K562 (cell line): ENCODE results near the gene KRAS. TPM values are rescaled to one million over a fixed set of nuclear protein-coding genes. Genes with fewer than 3 reads are reported as not detected.

Experiments
- CREB3 ChIP-seq: fragments of 450-650 bp; conservative IDR thresholded peaks from 2 replicates; pipeline ENCODE4 v1.6.1; 2016; ENCODE audit warnings: missing genetic modification characterization, low read depth, mild to moderate bottlenecking, missing compliant biosample characterization, moderate library complexity
- E2F8 ChIP-seq: fragments of 450-650 bp; IDR thresholded peaks from 2 replicates; pipeline ENCODE4 v1.7.1; 2018; ENCODE audit warnings: mild to moderate bottlenecking, low read depth; ENCODE audit not compliant: partially characterized antibody
- FOXM1 ChIP-seq, 2 experiments: fragments of 450-650 bp in 1 of 2; sonication (generic) in 1 of 2; formaldehyde crosslinking in 1 of 2; IDR thresholded peaks; 2 replicates each; pipeline versions ENCODE4 v1.6.1 to v1.9.0; 2017 to 2022; ENCODE audit warnings: low read depth in 2 of 2, mild to moderate bottlenecking in 2 of 2, missing genetic modification reagents in 1 of 2, moderate library complexity in 1 of 2
- HNRNPK ChIP-seq: fragments of 200-400 bp; formaldehyde crosslinking; IDR thresholded peaks from one replicate; pipeline ENCODE4 v1.6.1; 2018; ENCODE audit warnings: mild to moderate bottlenecking, low read depth, low read length; ENCODE audit not compliant: poor library complexity, severe bottlenecking
- SMARCA5 ChIP-seq: fragments of 450-650 bp; IDR thresholded peaks from 2 replicates; pipeline ENCODE4 v1.6.1; 2016
- ZNF165 ChIP-seq: fragments of 250-450 bp; sonication (Bioruptor Pico); IDR thresholded peaks from 2 replicates; pipeline ENCODE4 v1.4.0; 2020; ENCODE audit warnings: borderline replicate concordance
- polyA plus RNA-seq, 8 experiments: library from polyadenylated mRNA; depleted of rRNA in 4 of 8; stranded (reverse) in 5 of 8; unstranded in 3 of 8; fragments of >200 nt; fragmentation: Nextera tagmentation in 2 of 8; fragmentation: Illumina TruSeq in 1 of 8; extraction: Ambion mirVana in 2 of 8; extraction: Trizol in 1 of 8; gene quantifications; 2 replicates each; pipeline versions ENCODE4 v1.2.1 to v1.2.3, GENCODE V29; 2011 to 2014; ENCODE audit warnings: inconsistent platforms in 1 of 8, missing spikeins in 1 of 8
- total RNA-seq, 7 experiments: library from RNA; depleted of rRNA in 6 of 7; stranded (reverse); fragments of >200 nt in 6 of 7; fragmentation: Illumina TruSeq in 2 of 7; extraction: Trizol in 2 of 7; gene quantifications; 2 replicates each; pipeline versions ENCODE4 v1.2.1 to v1.2.3, GENCODE V29; 2011 to 2021; ENCODE audit warnings: low replicate concordance in 1 of 7
- TF ChIP-seq, protein P1 (sequence below): fragments of 200-600 bp; sonication (generic); IDR thresholded peaks from one replicate; pipeline ENCODE4 v1.6.1; 2012; ENCODE audit warnings: mild to moderate bottlenecking, low read depth, low read length, inconsistent platforms
- TF ChIP-seq, protein P2 (sequence below): fragments of 450-650 bp; IDR thresholded peaks from 2 replicates; pipeline ENCODE4 v1.6.1; 2016

The KRAS gene
- total and polyA plus RNA-seq, 9 of the 15 experiments (the other 6 are each of a cell fraction or from before 2014, with no cell fraction given), result 7.2 to 21.2 (median 12.7) TPM

DNA sequence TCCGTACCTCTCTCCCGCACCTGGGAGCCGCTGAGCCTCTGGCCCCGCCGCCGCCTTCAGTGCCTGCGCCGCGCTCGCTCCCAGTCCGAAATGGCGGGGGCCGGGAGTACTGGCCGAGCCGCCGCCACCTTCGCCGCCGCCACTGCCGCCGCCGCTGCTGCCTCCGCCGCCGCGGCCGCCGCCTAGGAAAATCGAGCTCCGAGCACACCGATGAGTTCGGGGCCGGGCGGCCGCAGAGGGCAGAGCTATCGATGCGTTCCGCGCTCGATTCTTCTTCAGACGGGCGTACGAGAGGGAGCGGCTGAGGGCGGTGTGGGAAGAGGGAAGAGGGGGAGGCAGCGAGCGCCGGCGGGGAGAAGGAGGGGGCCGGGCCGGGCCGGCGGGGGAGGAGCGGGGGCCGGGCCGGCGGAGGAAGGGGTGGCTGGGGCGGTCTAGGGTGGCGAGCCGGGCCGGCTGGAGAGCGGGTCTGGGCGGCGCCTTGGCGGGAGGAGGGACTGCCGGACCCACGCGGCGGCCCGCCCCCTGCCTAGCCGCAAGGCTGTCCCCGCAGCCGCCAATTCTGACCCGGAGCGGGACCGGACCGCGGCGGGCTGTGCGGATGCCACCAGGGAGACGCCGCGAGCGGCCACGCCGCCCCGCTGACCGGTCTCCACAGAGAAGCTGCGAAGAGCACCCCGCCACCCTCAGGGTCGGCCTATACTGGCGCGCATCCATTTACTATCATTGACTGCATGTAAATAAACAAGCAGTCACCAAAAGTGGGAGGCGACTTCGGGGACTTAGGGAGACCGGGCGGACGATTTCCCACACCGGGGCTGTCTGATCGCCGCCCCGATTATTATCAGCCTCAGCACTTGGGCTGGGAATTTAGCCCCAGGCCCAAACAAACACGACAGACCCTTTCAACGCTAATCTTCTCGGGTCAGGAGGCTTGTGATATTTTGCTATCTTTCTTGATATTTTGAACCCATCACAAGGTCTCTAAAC, at the start of gene KRAS (continued):
- TF ChIP-seq, protein P1, sequence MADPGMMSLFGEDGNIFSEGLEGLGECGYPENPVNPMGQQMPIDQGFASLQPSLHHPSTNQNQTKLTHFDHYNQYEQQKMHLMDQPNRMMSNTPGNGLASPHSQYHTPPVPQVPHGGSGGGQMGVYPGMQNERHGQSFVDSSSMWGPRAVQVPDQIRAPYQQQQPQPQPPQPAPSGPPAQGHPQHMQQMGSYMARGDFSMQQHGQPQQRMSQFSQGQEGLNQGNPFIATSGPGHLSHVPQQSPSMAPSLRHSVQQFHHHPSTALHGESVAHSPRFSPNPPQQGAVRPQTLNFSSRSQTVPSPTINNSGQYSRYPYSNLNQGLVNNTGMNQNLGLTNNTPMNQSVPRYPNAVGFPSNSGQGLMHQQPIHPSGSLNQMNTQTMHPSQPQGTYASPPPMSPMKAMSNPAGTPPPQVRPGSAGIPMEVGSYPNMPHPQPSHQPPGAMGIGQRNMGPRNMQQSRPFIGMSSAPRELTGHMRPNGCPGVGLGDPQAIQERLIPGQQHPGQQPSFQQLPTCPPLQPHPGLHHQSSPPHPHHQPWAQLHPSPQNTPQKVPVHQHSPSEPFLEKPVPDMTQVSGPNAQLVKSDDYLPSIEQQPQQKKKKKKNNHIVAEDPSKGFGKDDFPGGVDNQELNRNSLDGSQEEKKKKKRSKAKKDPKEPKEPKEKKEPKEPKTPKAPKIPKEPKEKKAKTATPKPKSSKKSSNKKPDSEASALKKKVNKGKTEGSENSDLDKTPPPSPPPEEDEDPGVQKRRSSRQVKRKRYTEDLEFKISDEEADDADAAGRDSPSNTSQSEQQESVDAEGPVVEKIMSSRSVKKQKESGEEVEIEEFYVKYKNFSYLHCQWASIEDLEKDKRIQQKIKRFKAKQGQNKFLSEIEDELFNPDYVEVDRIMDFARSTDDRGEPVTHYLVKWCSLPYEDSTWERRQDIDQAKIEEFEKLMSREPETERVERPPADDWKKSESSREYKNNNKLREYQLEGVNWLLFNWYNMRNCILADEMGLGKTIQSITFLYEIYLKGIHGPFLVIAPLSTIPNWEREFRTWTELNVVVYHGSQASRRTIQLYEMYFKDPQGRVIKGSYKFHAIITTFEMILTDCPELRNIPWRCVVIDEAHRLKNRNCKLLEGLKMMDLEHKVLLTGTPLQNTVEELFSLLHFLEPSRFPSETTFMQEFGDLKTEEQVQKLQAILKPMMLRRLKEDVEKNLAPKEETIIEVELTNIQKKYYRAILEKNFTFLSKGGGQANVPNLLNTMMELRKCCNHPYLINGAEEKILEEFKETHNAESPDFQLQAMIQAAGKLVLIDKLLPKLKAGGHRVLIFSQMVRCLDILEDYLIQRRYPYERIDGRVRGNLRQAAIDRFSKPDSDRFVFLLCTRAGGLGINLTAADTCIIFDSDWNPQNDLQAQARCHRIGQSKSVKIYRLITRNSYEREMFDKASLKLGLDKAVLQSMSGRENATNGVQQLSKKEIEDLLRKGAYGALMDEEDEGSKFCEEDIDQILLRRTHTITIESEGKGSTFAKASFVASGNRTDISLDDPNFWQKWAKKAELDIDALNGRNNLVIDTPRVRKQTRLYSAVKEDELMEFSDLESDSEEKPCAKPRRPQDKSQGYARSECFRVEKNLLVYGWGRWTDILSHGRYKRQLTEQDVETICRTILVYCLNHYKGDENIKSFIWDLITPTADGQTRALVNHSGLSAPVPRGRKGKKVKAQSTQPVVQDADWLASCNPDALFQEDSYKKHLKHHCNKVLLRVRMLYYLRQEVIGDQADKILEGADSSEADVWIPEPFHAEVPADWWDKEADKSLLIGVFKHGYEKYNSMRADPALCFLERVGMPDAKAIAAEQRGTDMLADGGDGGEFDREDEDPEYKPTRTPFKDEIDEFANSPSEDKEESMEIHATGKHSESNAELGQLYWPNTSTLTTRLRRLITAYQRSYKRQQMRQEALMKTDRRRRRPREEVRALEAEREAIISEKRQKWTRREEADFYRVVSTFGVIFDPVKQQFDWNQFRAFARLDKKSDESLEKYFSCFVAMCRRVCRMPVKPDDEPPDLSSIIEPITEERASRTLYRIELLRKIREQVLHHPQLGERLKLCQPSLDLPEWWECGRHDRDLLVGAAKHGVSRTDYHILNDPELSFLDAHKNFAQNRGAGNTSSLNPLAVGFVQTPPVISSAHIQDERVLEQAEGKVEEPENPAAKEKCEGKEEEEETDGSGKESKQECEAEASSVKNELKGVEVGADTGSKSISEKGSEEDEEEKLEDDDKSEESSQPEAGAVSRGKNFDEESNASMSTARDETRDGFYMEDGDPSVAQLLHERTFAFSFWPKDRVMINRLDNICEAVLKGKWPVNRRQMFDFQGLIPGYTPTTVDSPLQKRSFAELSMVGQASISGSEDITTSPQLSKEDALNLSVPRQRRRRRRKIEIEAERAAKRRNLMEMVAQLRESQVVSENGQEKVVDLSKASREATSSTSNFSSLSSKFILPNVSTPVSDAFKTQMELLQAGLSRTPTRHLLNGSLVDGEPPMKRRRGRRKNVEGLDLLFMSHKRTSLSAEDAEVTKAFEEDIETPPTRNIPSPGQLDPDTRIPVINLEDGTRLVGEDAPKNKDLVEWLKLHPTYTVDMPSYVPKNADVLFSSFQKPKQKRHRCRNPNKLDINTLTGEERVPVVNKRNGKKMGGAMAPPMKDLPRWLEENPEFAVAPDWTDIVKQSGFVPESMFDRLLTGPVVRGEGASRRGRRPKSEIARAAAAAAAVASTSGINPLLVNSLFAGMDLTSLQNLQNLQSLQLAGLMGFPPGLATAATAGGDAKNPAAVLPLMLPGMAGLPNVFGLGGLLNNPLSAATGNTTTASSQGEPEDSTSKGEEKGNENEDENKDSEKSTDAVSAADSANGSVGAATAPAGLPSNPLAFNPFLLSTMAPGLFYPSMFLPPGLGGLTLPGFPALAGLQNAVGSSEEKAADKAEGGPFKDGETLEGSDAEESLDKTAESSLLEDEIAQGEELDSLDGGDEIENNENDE, result no peak
- TF ChIP-seq ZNF165, result no peak
- no peak for TF ChIP-seq CREB3 (tag)
- no peak for TF ChIP-seq SMARCA5
- TF ChIP-seq, protein P2, sequence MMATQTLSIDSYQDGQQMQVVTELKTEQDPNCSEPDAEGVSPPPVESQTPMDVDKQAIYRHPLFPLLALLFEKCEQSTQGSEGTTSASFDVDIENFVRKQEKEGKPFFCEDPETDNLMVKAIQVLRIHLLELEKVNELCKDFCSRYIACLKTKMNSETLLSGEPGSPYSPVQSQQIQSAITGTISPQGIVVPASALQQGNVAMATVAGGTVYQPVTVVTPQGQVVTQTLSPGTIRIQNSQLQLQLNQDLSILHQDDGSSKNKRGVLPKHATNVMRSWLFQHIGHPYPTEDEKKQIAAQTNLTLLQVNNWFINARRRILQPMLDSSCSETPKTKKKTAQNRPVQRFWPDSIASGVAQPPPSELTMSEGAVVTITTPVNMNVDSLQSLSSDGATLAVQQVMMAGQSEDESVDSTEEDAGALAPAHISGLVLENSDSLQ, result no peak
- TF ChIP-seq FOXM1 (IDR thresholded peaks at IDR 0.05; ENCODE audit: low read depth), result no peak
- 0 out of 2 replicates have a peak, but pooled peaks have one; percentile 48 for TF ChIP-seq FOXM1 (CRISPR knock-in tag; IDR thresholded peaks at IDR 0.05; ENCODE audit: low read depth)
- TF ChIP-seq HNRNPK, result no peak
- no peak for TF ChIP-seq E2F8
